Measurements from ENCODE around the gene PLA2G2A. TPM values are rescaled to one million over a fixed set of nuclear protein-coding genes. Genes with fewer than 3 reads are reported as not detected.
"Not testable (repeated sequence)": the region's sequence is repeated elsewhere in the genome, so short reads cannot be mapped to it uniquely, and the experiment has no call there.

Gene PLA2G2A, protein sequence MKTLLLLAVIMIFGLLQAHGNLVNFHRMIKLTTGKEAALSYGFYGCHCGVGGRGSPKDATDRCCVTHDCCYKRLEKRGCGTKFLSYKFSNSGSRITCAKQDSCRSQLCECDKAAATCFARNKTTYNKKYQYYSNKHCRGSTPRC
- 3.2 TPM for polyA plus RNA-seq (2013, experiment 1 of 2)
- polyA plus RNA-seq (2013, experiment 2 of 2) = 2.5 TPM

DNA sequence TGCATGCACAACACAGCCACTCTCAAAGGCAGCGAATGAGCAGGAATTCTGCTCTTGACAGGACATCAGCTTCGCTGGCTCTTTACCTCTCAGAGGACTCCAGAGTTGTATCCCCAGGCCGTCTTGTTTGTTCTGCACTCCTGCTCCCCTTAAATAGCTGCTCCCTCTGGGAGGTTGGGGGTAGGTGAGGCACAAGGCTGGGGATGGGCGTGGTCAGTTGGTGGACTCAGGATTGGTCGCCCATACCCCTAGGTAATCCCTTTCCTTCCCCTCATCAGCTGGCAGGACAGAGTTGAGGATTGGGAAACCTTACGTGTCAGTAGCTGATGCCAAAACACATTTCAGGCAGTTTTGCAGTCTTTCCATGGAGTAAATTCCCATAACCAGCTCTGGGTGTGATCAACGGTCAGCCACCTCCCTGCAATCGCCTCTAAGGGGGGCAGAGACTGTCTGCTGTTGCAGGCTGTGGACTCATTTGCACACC is at the start of gene PLA2G2A:
PLA2G2A (minus strand) TSS at position 125 of the 484 bp plus-strand sequence. CDS start 845 bp downstream, outside the sequence.
- WGBS, 2 experiments (ENCODE audit: insufficient coverage in 2 of 2) = 84 to 97% methylated on average over 5 to 6 of the region's 8 CpGs
- Histone ChIP-seq H3K27ac (ENCODE audit: low read depth, low read length, severe bottlenecking) (no peak within 1 kb of the TSS), H3K4me1 (ENCODE audit: control insufficient read depth, insufficient read depth, low read length, poor library complexity, severe bottlenecking) (peaks cover 2% of the 10 kb centered on the region), H3K4me3 (ENCODE audit: extremely low read depth, insufficient read depth, low read length, poor library complexity, severe bottlenecking) (no peak within 1 kb of the TSS), H3K9me3 (ENCODE audit: control insufficient read depth, low read length) (no peaks in the 10 kb centered on the region), H3K36me3 (ENCODE audit: control insufficient read depth, insufficient read depth, low read length) (no peaks in the 10 kb centered on the region)

DNA sequence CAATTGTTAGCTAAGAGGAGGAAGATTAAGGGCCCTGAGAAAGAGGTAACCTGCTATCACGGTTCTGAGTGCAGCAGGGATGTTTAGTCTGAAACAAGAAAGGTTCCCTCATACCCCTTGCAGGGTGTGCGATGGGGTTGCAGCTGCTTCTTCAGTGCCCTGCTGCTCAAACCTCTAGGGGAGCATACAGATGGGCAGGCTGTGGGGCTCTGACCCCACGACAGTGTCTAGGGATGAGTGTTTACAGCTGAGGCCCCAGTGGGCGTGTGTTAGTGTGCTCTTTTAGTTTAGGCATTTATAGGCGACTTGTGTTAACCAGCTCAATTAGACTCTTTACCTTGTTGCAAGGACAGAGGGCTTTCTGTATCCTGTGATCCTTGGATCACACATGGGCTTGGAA is 49.3 kb upstream of the PLA2G2A start:
- no peak overlapping the region for H3K27ac ChIP-seq (ENCODE audit: low read depth, low read length, severe bottlenecking)
- H3K9me3 ChIP-seq (ENCODE audit: control insufficient read depth, low read length) = peaks cover 6% of the 10 kb centered on the region
- no peak overlapping the region for H3K4me3 ChIP-seq (ENCODE audit: extremely low read depth, insufficient read depth, low read length, poor library complexity, severe bottlenecking)
- WGBS, 2 experiments (ENCODE audit: insufficient coverage in 2 of 2) = 83 to 92% methylated on average over 5 of the region's 5 CpGs
- H3K4me1 ChIP-seq (ENCODE audit: control insufficient read depth, insufficient read depth, low read length, poor library complexity, severe bottlenecking) = peaks cover 5% of the 10 kb centered on the region
- H3K36me3 ChIP-seq (ENCODE audit: control insufficient read depth, insufficient read depth, low read length) = no peaks in the 10 kb centered on the region

DNA sequence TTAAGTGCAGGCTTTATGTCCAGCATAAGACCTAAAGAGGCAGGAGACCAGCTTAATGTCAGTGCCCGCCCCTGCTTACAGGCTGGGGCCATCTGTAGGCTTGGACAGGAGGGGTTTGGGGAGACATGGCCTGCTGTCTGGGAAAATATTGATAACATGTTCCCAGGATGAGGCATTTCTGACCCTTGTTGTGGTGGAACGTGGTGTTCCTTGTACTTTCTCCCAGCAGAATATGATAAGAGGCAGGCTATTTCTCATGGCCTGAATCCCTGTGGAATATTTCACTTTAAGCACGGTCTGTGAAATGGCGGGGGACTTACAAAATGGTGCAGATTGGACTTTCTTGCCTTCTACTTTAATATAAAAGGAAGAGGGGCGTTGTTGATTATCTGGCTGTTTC is 48.7 kb upstream of the PLA2G2A start:
- Histone ChIP-seq H3K9me3 (ENCODE audit: control insufficient read depth, low read length) (peaks cover 6% of the 10 kb centered on the region), H3K27ac (ENCODE audit: low read depth, low read length, severe bottlenecking) (no peak overlapping the region), H3K36me3 (ENCODE audit: control insufficient read depth, insufficient read depth, low read length) (no peaks in the 10 kb centered on the region), H3K4me1 (ENCODE audit: control insufficient read depth, insufficient read depth, low read length, poor library complexity, severe bottlenecking) (peaks cover 5% of the 10 kb centered on the region), H3K4me3 (ENCODE audit: extremely low read depth, insufficient read depth, low read length, poor library complexity, severe bottlenecking) (no peak overlapping the region)
- 90 to 92% methylated on average over 5 of the region's 5 CpGs for WGBS, 2 experiments (ENCODE audit: insufficient coverage in 2 of 2)

DNA sequence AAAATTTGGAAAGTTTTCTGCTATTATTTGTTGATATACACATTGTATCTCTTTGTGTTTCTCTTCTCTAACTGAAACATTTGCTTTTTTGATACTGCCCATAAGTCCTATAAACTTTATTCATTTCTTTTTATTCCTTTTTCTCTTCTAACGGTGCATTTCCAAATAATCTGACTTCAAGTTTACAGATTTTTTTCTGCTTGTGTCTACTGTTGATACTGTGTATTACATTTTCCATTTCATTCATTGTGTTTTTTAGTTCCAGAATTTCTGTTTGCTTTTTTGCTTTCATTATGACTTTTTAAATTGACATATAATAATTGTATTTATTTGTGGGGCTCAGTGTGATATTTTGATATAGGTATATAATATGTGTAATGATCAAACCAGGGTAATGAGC is 38.3 kb upstream of the PLA2G2A start:
- H3K4me3 ChIP-seq (ENCODE audit: extremely low read depth, insufficient read depth, low read length, poor library complexity, severe bottlenecking) = no peak overlapping the region
- no peaks in the 10 kb centered on the region for H3K36me3 ChIP-seq (ENCODE audit: control insufficient read depth, insufficient read depth, low read length)
- no peaks in the 10 kb centered on the region for H3K4me1 ChIP-seq (ENCODE audit: control insufficient read depth, insufficient read depth, low read length, poor library complexity, severe bottlenecking)
- WGBS, 2 experiments (ENCODE audit: insufficient coverage in 2 of 2) = 100% methylated on average over 1 of the region's 1 CpG; no CpG with 5 or more reads in 1 of the 2 experiments
- H3K27ac ChIP-seq (ENCODE audit: low read depth, low read length, severe bottlenecking) = no peak overlapping the region
- H3K9me3 ChIP-seq (ENCODE audit: control insufficient read depth, low read length) = peaks cover 11% of the 10 kb centered on the region

DNA sequence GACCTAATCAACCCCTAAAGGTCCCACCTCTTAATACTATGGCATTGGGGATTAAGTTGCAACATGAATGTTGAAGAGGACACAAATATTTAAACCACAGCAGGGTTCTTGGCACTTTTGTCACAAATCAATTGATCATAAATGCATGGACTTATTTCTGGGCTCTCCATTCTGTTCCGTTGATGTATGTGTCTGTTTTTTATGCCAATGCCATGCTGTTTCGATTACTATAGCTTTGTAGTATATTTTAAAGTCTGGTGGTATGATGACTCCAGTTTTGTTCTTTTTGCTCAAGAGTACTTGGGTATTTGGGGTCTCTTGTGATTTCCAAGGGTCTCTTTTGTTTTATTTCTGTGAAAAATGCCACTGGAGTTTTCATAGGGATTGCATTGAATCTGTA is 34.7 kb upstream of the PLA2G2A start:
- WGBS, 2 experiments (ENCODE audit: insufficient coverage in 2 of 2) = 57 to 80% methylated on average over 1 to 2 of the region's 2 CpGs
- peaks cover 11% of the 10 kb centered on the region for H3K9me3 ChIP-seq (ENCODE audit: control insufficient read depth, low read length)
- H3K27ac ChIP-seq (ENCODE audit: low read depth, low read length, severe bottlenecking) = no peak overlapping the region
- H3K4me3 ChIP-seq (ENCODE audit: extremely low read depth, insufficient read depth, low read length, poor library complexity, severe bottlenecking) = no peak overlapping the region
- no peaks in the 10 kb centered on the region for H3K36me3 ChIP-seq (ENCODE audit: control insufficient read depth, insufficient read depth, low read length)
- no peaks in the 10 kb centered on the region for H3K4me1 ChIP-seq (ENCODE audit: control insufficient read depth, insufficient read depth, low read length, poor library complexity, severe bottlenecking)

DNA sequence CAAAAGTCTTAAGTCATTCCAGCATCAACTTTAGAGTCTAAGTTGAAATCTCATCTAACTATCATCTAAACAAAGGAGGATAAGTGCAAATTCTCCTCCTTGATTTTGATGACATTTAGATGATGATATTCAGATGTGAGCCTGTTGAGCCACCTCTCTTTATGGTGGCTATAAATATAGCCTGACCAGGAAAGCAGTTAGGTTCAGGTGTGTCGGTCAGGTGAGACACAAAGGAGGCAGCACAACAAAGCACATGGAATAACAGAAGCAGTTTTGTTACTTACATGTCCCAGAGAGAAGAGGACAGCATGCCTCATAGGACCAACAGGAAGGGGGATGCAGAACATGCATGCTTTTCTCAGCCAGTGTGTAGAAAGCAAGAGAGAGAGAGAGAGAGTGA is 30.6 kb upstream of the PLA2G2A start:
- Histone ChIP-seq H3K36me3 (ENCODE audit: control insufficient read depth, insufficient read depth, low read length) (no peaks in the 10 kb centered on the region), H3K9me3 (ENCODE audit: control insufficient read depth, low read length) (peaks cover 7% of the 10 kb centered on the region), H3K4me1 (ENCODE audit: control insufficient read depth, insufficient read depth, low read length, poor library complexity, severe bottlenecking) (no peaks in the 10 kb centered on the region), H3K4me3 (ENCODE audit: extremely low read depth, insufficient read depth, low read length, poor library complexity, severe bottlenecking) (no peak overlapping the region), H3K27ac (ENCODE audit: low read depth, low read length, severe bottlenecking) (no peak overlapping the region)
- WGBS, 2 experiments (ENCODE audit: insufficient coverage in 2 of 2) = 75 to 94% methylated on average over 1 of the region's 1 CpG

DNA sequence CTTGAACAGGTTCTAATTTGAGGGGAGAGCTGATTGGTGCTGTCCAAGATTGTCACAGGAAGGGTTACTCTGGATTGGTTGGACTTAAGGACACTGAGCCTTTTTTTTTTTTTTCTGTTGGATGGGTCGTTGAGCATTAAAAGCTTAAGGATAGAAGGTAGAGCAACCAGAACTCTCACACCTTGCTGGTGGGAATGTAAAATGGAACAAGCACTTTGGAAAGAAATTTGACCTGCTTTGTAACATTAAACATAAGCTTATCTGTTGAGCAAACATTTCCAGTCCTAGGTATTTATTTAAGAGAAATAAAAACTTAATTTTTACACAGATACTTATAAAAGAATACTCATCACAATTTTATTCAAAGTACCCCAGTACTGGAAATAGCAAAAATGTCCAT is 29.8 kb upstream of the PLA2G2A start:
- WGBS, 2 experiments (ENCODE audit: insufficient coverage in 2 of 2) = no CpG with 5 or more reads among the region's 1 CpG

DNA sequence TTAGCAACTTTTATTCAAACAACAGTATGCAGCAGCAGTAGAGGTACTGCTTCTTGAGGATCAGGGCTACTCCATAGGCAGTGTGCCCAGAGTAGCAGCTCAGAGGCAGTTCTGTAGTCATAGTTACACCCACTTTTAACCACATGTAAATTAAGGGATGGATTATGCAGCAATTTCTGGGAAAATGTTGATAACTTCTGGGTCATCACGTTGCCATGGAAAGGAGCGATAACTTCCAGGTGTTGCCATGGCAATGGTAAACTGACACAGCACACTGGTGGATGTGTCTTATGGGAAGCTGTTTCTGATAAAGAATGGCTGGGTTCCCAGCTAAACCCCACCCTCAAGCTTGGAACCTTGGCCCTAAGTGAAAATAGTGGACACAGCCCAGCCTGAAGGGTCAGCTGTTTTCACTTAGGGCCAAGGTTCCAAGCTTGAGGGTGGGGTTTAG is 29.0 kb upstream of the PLA2G2A start:
- Histone ChIP-seq H3K4me1 (ENCODE audit: control insufficient read depth, insufficient read depth, low read length, poor library complexity, severe bottlenecking) (no peaks in the 10 kb centered on the region), H3K36me3 (ENCODE audit: control insufficient read depth, insufficient read depth, low read length) (no peaks in the 10 kb centered on the region), H3K4me3 (ENCODE audit: extremely low read depth, insufficient read depth, low read length, poor library complexity, severe bottlenecking) (no peak overlapping the region), H3K9me3 (ENCODE audit: control insufficient read depth, low read length) (no peaks in the 10 kb centered on the region), H3K27ac (ENCODE audit: low read depth, low read length, severe bottlenecking) (no peak overlapping the region)
- 90% methylated on average over 2 of the region's 2 CpGs; no CpG with 5 or more reads in 1 of the 2 experiments for WGBS, 2 experiments (ENCODE audit: insufficient coverage in 2 of 2)

More for the DNA sequence above, 29.8 kb upstream of the PLA2G2A start:
- H3K27ac ChIP-seq (ENCODE audit: low read depth, low read length, severe bottlenecking) = no peak overlapping the region
- no peaks in the 10 kb centered on the region for H3K36me3 ChIP-seq (ENCODE audit: control insufficient read depth, insufficient read depth, low read length)
- H3K4me1 ChIP-seq (ENCODE audit: control insufficient read depth, insufficient read depth, low read length, poor library complexity, severe bottlenecking) = no peaks in the 10 kb centered on the region
- H3K4me3 ChIP-seq (ENCODE audit: extremely low read depth, insufficient read depth, low read length, poor library complexity, severe bottlenecking) = no peak overlapping the region
- H3K9me3 ChIP-seq (ENCODE audit: control insufficient read depth, low read length) = peaks cover 5% of the 10 kb centered on the region

DNA sequence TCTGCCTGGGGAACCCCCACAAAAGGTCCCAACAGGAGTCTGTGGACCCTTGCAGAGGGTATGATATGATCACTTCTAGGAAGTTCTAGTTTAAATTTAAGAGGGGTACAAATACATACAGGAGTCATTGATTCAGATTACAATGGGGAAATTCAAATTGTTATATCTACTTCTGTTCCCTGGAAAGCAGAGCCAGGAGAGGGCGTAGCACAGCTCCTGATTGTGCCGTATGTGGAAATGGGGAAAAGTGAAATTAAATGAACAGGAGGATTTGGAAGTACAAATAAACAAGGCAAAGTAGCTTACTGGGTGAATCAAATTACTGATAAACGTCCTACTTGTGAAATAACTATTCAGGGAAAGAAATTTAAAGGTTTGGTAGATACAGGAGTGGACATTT is 19.4 kb upstream of the PLA2G2A start:
- not testable (repeated sequence) for H3K4me3 ChIP-seq (ENCODE audit: extremely low read depth, insufficient read depth, low read length, poor library complexity, severe bottlenecking); H3K4me1 ChIP-seq (ENCODE audit: control insufficient read depth, insufficient read depth, low read length, poor library complexity, severe bottlenecking); H3K27ac ChIP-seq (ENCODE audit: low read depth, low read length, severe bottlenecking); H3K36me3 ChIP-seq (ENCODE audit: control insufficient read depth, insufficient read depth, low read length)
- H3K9me3 ChIP-seq (ENCODE audit: control insufficient read depth, low read length) = peaks cover 13% of the 10 kb centered on the region
- WGBS, 2 experiments (ENCODE audit: insufficient coverage in 2 of 2) = no CpG with 5 or more reads among the region's 3 CpGs

DNA sequence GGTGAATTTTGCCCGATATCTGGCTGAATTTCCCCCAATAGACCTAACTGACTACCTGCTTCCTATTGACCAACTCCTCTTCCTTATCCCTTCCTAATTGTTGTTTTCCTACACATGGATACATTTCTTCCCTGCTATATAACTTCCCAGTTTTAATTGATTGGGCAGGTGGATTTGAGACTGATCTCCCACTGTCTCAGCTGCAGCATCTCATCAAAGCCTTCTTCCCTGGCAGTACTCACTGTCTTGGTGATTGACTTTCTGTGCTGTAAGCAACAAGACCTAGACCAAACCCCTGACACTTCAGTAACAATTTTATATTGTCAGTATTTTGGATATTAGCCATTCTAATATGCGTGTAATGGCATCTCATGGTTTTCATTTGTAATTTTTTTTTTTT is 11.3 kb upstream of the PLA2G2A start:
- Histone ChIP-seq H3K4me1 (ENCODE audit: control insufficient read depth, insufficient read depth, low read length, poor library complexity, severe bottlenecking) (peaks cover 3% of the 10 kb centered on the region), H3K4me3 (ENCODE audit: extremely low read depth, insufficient read depth, low read length, poor library complexity, severe bottlenecking) (no peak overlapping the region), H3K27ac (ENCODE audit: low read depth, low read length, severe bottlenecking) (no peak overlapping the region), H3K36me3 (ENCODE audit: control insufficient read depth, insufficient read depth, low read length) (no peaks in the 10 kb centered on the region), H3K9me3 (ENCODE audit: control insufficient read depth, low read length) (peaks cover 6% of the 10 kb centered on the region)
- WGBS, 2 experiments (ENCODE audit: insufficient coverage in 2 of 2) = 57% methylated on average over 2 of the region's 2 CpGs; no CpG with 5 or more reads in 1 of the 2 experiments

DNA sequence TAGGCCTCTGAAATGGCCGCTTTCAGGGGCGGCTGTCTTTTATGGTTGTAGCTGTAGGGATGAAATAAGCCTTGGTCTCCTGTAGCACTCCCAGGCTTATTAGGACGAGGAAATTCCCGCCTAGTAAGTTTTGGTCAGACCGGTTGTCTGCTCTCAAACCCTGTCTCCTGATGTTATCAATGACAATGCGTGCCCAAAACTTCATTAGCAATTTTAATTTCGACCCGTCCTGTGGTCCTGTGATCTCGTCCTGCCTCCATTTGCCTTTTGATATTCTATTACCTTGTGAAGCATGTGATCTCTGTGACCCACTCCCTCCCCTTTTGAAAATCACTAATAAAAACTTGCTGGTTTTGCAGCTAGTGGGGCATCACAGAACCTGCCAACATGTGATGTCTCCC is 10.8 kb upstream of the PLA2G2A start:
- H3K36me3 ChIP-seq (ENCODE audit: control insufficient read depth, insufficient read depth, low read length); H3K4me1 ChIP-seq (ENCODE audit: control insufficient read depth, insufficient read depth, low read length, poor library complexity, severe bottlenecking); H3K4me3 ChIP-seq (ENCODE audit: extremely low read depth, insufficient read depth, low read length, poor library complexity, severe bottlenecking); H3K27ac ChIP-seq (ENCODE audit: low read depth, low read length, severe bottlenecking); H3K9me3 ChIP-seq (ENCODE audit: control insufficient read depth, low read length): not testable (repeated sequence)
- WGBS, 2 experiments (ENCODE audit: insufficient coverage in 2 of 2) = 23 to 27% methylated on average over 7 of the region's 9 CpGs

Measured in mesodermal cell (in vitro differentiated cells).